ENCODE results near the gene CAST.

DNA sequence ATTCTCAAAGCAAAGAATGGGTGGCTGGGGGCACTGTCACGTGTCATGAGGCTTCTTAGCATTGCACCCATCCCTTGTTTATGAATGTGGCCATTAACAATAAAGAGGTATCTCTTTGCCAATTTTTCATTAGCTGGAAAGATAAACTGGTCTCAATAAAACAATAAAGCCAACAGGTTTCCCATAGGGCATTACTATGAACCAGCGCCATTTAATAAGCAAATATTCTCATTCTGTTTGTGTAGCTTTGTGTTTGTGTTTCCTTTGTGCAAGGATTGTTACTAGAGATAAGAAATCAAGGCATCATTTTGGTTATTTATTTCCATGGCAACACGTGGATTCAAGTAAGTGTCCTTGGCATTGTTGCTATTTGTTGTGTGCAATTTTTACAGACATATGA is 37.6 kb upstream of the CAST start:
- TF ChIP-seq, protein P1, sequence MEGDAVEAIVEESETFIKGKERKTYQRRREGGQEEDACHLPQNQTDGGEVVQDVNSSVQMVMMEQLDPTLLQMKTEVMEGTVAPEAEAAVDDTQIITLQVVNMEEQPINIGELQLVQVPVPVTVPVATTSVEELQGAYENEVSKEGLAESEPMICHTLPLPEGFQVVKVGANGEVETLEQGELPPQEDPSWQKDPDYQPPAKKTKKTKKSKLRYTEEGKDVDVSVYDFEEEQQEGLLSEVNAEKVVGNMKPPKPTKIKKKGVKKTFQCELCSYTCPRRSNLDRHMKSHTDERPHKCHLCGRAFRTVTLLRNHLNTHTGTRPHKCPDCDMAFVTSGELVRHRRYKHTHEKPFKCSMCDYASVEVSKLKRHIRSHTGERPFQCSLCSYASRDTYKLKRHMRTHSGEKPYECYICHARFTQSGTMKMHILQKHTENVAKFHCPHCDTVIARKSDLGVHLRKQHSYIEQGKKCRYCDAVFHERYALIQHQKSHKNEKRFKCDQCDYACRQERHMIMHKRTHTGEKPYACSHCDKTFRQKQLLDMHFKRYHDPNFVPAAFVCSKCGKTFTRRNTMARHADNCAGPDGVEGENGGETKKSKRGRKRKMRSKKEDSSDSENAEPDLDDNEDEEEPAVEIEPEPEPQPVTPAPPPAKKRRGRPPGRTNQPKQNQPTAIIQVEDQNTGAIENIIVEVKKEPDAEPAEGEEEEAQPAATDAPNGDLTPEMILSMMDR (IDR thresholded peaks at IDR 0.05; ENCODE audit: low read depth, low read length, poor library complexity, severe bottlenecking): no peak
- TF ChIP-seq EZH2phosphoT487 (IDR thresholded peaks at IDR 0.05; ENCODE audit: borderline replicate concordance, low read length): no peak
